Panc1 (cell line): ENCODE results near the gene SORL1. TPM values are rescaled to one million over a fixed set of nuclear protein-coding genes. Genes with fewer than 3 reads are reported as not detected.
"Not testable (repeated sequence)": the region's sequence is repeated elsewhere in the genome, so short reads cannot be mapped to it uniquely, and the experiment has no call there.

ENCODE experiments used
- ATAC-seq: fragments of 200-7000 bp; cut with Tn5 transposase; 2 replicates; pipeline ENCODE4 v1.9.1; 2020; ENCODE audit warnings: mild to moderate bottlenecking, moderate library complexity
- BruUV-seq: library from RNA; stranded (reverse); fragments of 400-500 nt; replicated peaks from 2 replicates; lab custom pipeline; 2021; lab: Mats Ljungman, UMichigan
- CTCF ChIA-PET: fragments of 300-600 bp; sonication (Branson Sonifier 250); formaldehyde crosslinking; loops from one replicate; lab custom pipeline; 2022; ENCODE audit warnings: antibody characterized with exemption; lab: Charles Lee
- POLR2A ChIA-PET: fragments of 300-600 bp; sonication (Branson Sonifier 250); formaldehyde crosslinking; loops from one replicate; lab custom pipeline; 2022; ENCODE audit warnings: antibody characterized with exemption; lab: Charles Lee
- DNase-seq: peaks from one replicate; pipeline ENCODE4 v3.0.0-alpha.2; 2010; ENCODE audit warnings: low read depth, low spot score
- H3K27ac ChIP-seq: 2 replicates; pipeline ENCODE4 v1.5.1; 2011; ENCODE audit warnings: mild to moderate bottlenecking, low read length, inconsistent platforms
- H3K27me3 ChIP-seq: fragments of 200-500 bp; sonication (Bioruptor generic); 2 replicates; pipeline ENCODE4 v1.6.0; 2014; ENCODE audit warnings: low read length, inconsistent platforms; ENCODE audit not compliant: control insufficient read depth, insufficient read depth
- H3K36me3 ChIP-seq: fragments of 200-500 bp; sonication (Bioruptor generic); 2 replicates; pipeline ENCODE4 v1.5.1; 2014; ENCODE audit warnings: inconsistent platforms, mild to moderate bottlenecking, low read length, moderate library complexity; ENCODE audit not compliant: control insufficient read depth, insufficient read depth
- H3K4me1 ChIP-seq: 2 replicates; pipeline ENCODE4 v1.5.1; 2011; ENCODE audit warnings: inconsistent platforms, mild to moderate bottlenecking, low read length, moderate library complexity; ENCODE audit not compliant: control insufficient read depth, insufficient read depth
- H3K4me3 ChIP-seq, 2 experiments: 2 replicates each; pipeline ENCODE4 v1.5.1; 2011 to 2012; ENCODE audit warnings: low read depth in 2 of 2, low read length in 2 of 2, mild to moderate bottlenecking in 2 of 2, inconsistent platforms in 1 of 2, moderate library complexity in 1 of 2
- H3K9me3 ChIP-seq: fragments of 200-500 bp; sonication (Bioruptor generic); 2 replicates; pipeline ENCODE4 v1.5.1; 2014; ENCODE audit warnings: low read depth, mild to moderate bottlenecking, inconsistent platforms, low read length, moderate library complexity; ENCODE audit not compliant: control insufficient read depth, insufficient read depth
- CTCF ChIP-seq: fragments of 450-650 bp; IDR thresholded peaks from 2 replicates; pipeline ENCODE4 v1.5.1; 2017; ENCODE audit warnings: mild to moderate bottlenecking
- POLR2AphosphoS5 ChIP-seq: IDR thresholded peaks from 2 replicates; pipeline ENCODE4 v1.6.1; 2012; ENCODE audit warnings: mild to moderate bottlenecking, low read depth, low read length, moderate library complexity
- REST ChIP-seq, 2 experiments: IDR thresholded peaks; 2 replicates each; pipeline ENCODE4 v1.6.1; 2011 to 2012; ENCODE audit warnings: low read depth in 2 of 2, control low read depth in 1 of 2, low read length in 1 of 2, mild to moderate bottlenecking in 1 of 2, moderate library complexity in 1 of 2; ENCODE audit not compliant: insufficient read depth in 1 of 2
- SIN3A ChIP-seq: IDR thresholded peaks from 2 replicates; pipeline ENCODE4 v1.6.1; 2012; ENCODE audit warnings: low read depth, mild to moderate bottlenecking, low read length, moderate library complexity, borderline replicate concordance; ENCODE audit not compliant: insufficient read depth
- TCF7L2 ChIP-seq: IDR thresholded peaks from 2 replicates; pipeline ENCODE4 v1.6.1; 2011; ENCODE audit warnings: mild to moderate bottlenecking, low read depth, low read length, inconsistent platforms
- in situ Hi-C: cut with HindIII; loops from 2 replicates; pipeline ENCODE4 v1.10.0; 2016; ENCODE audit warnings: low sequenced_read_pairs, low pct_unique_long_range_greater_than_20kb
- intact Hi-C: fragments of 100-400 bp; cut with micrococcal nuclease; formaldehyde crosslinking; loops from one replicate; pipeline ENCODE4 v1.10.0; 2022; ENCODE audit not compliant: unreplicated experiment
- total RNA-seq: library from RNA; stranded (reverse); gene quantifications from one replicate; pipeline ENCODE4 v1.2.1, GENCODE V29; 2021; ENCODE audit not compliant: unreplicated experiment

Gene SORL1
- total RNA-seq, 1 experiment from 2014 or later: 36.3 TPM

- POLR2A ChIA-PET: no interaction called here
- no peaks in the 10 kb centered on the region for H3K36me3 ChIP-seq
- no peaks in the 10 kb centered on the region for H3K27me3 ChIP-seq
- no peak for TF ChIP-seq REST (IDR thresholded peaks at IDR 0.05; ENCODE audit: insufficient read depth in 1 of 2, low read depth in 2 of 2, low read length in 1 of 2)
- TF ChIP-seq SIN3A: no peak
- TF ChIP-seq TCF7L2: no peak
- no peak for TF ChIP-seq POLR2AphosphoS5
- TF ChIP-seq CTCF: no peak
- DNase-seq: no peak
- no peak overlapping the region for H3K4me3 ChIP-seq
- no peak for ATAC-seq
- BruUV-seq: no TSS peak
- no peaks in the 10 kb centered on the region for H3K9me3 ChIP-seq
- intact Hi-C loops: no loop called here
- in situ Hi-C loops: no loop called here
- no peaks in the 10 kb centered on the region for H3K4me1 ChIP-seq
- H3K27ac ChIP-seq: no peak overlapping the region
- CTCF ChIA-PET: no interaction called here
Measured at GRCh38 chr11:121636800-121637176, 184.7 kb downstream of the SORL1 start.

- BruUV-seq, POLR2A ChIA-PET, H3K4me1 ChIP-seq: not testable (repeated sequence)
Measured at GRCh38 chr11:121637587-121637986, 185.5 kb downstream of the SORL1 start.

GRCh38 chr11:121643479-121644186 lies 191.5 kb downstream of the SORL1 start:
- CTCF ChIA-PET: no interaction called here
- in situ Hi-C loops: no loop called here
- no peak for TF ChIP-seq TCF7L2
- no peak for TF ChIP-seq SIN3A
- TF ChIP-seq POLR2AphosphoS5: no peak
- TF ChIP-seq CTCF: no peak
- no peak for TF ChIP-seq REST (IDR thresholded peaks at IDR 0.05; ENCODE audit: insufficient read depth in 1 of 2, low read depth in 2 of 2, low read length in 1 of 2)

More at GRCh38 chr11:121637587-121637986, 185.5 kb downstream of the SORL1 start:
- ATAC-seq, H3K4me3 ChIP-seq, intact Hi-C loops, H3K27me3 ChIP-seq, CTCF ChIA-PET, H3K36me3 ChIP-seq, H3K27ac ChIP-seq, in situ Hi-C loops, DNase-seq, H3K9me3 ChIP-seq: not testable (repeated sequence)

More at GRCh38 chr11:121643479-121644186, 191.5 kb downstream of the SORL1 start:
- Histone ChIP-seq H3K4me1 (no peaks in the 10 kb centered on the region), H3K27me3 (peaks cover 3% of the 10 kb centered on the region; the same call in 1 of the 2 replicates), H3K9me3 (no peaks in the 10 kb centered on the region), H3K27ac (no peak overlapping the region), H3K36me3 (no peaks in the 10 kb centered on the region), H3K4me3 (no peak overlapping the region)
- intact Hi-C loops: no loop called here
- DNase-seq: no peak
- POLR2A ChIA-PET: no interaction called here
- no peak for ATAC-seq
- BruUV-seq: no TSS peak
